Mammary epithelial cell (primary cell): ENCODE data around the gene CELF4.

Experiments used
- CTCF ChIP-seq, 2 donors: IDR thresholded peaks in 1 of 2; conservative IDR thresholded peaks in 1 of 2; 2 replicates each; pipeline ENCODE4 v1.5.1; 2011 to 2012; ENCODE audit warnings: inconsistent platforms in 2 of 2, low read length in 2 of 2, mild to moderate bottlenecking in 2 of 2, control low read depth in 1 of 2, low read depth in 1 of 2; ENCODE audit not compliant: insufficient read depth in 1 of 2; ENCODE audit errors: extremely low read depth in 1 of 2
- EZH2 ChIP-seq: IDR thresholded peaks from 2 replicates; pipeline ENCODE4 v1.6.1; 2012; ENCODE audit warnings: low read length, inconsistent platforms, borderline replicate concordance

GRCh38 chr18:37397814-37398213 is 167.8 kb downstream of the CELF4 start:
- TF ChIP-seq CTCF (conservative IDR thresholded peaks at IDR 0.05 in 1 of 2, IDR thresholded peaks at IDR 0.05 in 1 of 2; ENCODE audit: extremely low read depth in 1 of 2, insufficient read depth in 1 of 2, low read depth in 1 of 2, low read length in 2 of 2), result no peak
- TF ChIP-seq EZH2, result no peak
